Neural progenitor cell (in vitro differentiated cells): Measurements from ENCODE around the gene DNAH3.

Experiments used
- CTCF ChIP-seq: fragments of 200-600 bp; sonication (generic); IDR thresholded peaks from 2 replicates; pipeline ENCODE4 v1.5.1; 2017; ENCODE audit warnings: antibody characterized with exemption, mild to moderate bottlenecking
- EZH2 ChIP-seq: fragments of 200-600 bp; sonication (generic); IDR thresholded peaks from 2 replicates; pipeline ENCODE4 v1.6.1; 2017; ENCODE audit warnings: antibody characterized with exemption, mild to moderate bottlenecking, moderate library complexity

- TF ChIP-seq EZH2 (no peak), CTCF (no peak)
These were observed 212.2 kb downstream of the DNAH3 start for GRCh38 chr16:20938426-20938825.
